Upper lobe of right lung (tissue), 1 donor: Measurements from ENCODE around the gene DMC1. TPM values are rescaled to one million over a fixed set of nuclear protein-coding genes. Genes with fewer than 3 reads are reported as not detected.

Experiments
- ATAC-seq: fragments of 200-7000 bp; cut with Tn5 transposase; one replicate; pipeline ENCODE4 v1.9.1; 2020; ENCODE audit warnings: mild to moderate bottlenecking, moderate library complexity
- DNase-seq: peaks from one replicate; pipeline ENCODE4 v3.0.0-alpha.2; 2020
- H3K27ac ChIP-seq: fragments of 200-600 bp; one replicate; pipeline ENCODE4 v1.8.0; 2022
- H3K27me3 ChIP-seq: fragments of 200-600 bp; one replicate; pipeline ENCODE4 v1.8.0; 2022; ENCODE audit warnings: mild to moderate bottlenecking
- H3K36me3 ChIP-seq: fragments of 200-600 bp; one replicate; pipeline ENCODE4 v1.8.0; 2022
- H3K4me1 ChIP-seq: fragments of 200-600 bp; one replicate; pipeline ENCODE4 v1.8.0; 2022
- H3K4me3 ChIP-seq: fragments of 200-600 bp; one replicate; pipeline ENCODE4 v1.8.0; 2022; ENCODE audit warnings: mild to moderate bottlenecking
- H3K9me3 ChIP-seq: fragments of 200-600 bp; one replicate; pipeline ENCODE4 v1.8.0; 2022
- intact Hi-C: fragments of 100-400 bp; cut with DNase I; formaldehyde crosslinking; loops from one replicate; pipeline ENCODE4 v1.11.0; 2022
- total RNA-seq: library from RNA; stranded (reverse); fragmentation: NEBNext Ultra II Directional; extraction: Animal tissue kit (Norgen Biotek cat#: 25700); gene quantifications from one replicate; pipeline ENCODE4 v1.2.1, GENCODE V29; 2021
- TF ChIP-seq, protein P1 (sequence below): fragments of 200-600 bp; IDR thresholded peaks from one replicate; pipeline ENCODE4 v1.8.0; 2022; ENCODE audit warnings: antibody characterized with exemption
- donor health status: DM: no; HTN: yes; CAD: no; lungs with severe emphysema.

DMC1 gene
- total RNA-seq, 1 donor from 2014 or later, result not detected

DNA sequence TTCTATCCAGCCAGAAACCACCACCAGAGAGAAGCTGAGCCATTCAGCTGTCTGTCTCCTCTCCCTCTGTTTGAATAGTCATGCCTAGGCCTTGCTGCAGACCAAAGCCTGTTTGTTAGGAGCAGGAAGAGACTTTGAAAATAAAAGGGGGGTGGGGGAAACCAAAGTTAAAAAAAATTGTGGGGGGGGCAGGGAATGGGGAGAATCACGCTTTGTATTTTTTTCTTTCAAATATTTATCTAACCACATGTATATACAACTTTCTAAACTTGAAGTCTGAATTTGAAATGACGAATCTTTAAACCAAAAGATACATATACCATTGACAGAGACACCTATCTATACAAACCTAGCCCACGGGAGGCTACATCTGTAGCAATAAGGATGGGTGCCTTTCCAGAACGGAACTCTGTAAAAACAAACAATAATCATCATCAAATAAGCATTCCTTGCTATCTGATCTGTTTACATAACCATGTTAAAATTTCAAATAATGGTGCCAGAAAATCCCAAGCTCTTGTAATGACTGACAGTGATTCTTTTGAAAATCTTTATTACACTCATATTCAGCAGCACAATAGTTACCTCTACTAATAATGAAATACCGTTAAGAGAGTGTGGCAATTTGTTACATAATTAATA is 78.2 kb downstream of the DMC1 start:
- H3K27ac ChIP-seq, result no peak overlapping the region
- DNase-seq (no peak), ATAC-seq (no peak)
- no peak overlapping the region for H3K4me3 ChIP-seq
- H3K36me3 ChIP-seq, result peaks cover 100% of the 10 kb centered on the region
- no peaks in the 10 kb centered on the region for H3K27me3 ChIP-seq
- H3K4me1 ChIP-seq, result peaks cover 10% of the 10 kb centered on the region
- intact Hi-C loops, result no loop called here
- TF ChIP-seq, protein P1, sequence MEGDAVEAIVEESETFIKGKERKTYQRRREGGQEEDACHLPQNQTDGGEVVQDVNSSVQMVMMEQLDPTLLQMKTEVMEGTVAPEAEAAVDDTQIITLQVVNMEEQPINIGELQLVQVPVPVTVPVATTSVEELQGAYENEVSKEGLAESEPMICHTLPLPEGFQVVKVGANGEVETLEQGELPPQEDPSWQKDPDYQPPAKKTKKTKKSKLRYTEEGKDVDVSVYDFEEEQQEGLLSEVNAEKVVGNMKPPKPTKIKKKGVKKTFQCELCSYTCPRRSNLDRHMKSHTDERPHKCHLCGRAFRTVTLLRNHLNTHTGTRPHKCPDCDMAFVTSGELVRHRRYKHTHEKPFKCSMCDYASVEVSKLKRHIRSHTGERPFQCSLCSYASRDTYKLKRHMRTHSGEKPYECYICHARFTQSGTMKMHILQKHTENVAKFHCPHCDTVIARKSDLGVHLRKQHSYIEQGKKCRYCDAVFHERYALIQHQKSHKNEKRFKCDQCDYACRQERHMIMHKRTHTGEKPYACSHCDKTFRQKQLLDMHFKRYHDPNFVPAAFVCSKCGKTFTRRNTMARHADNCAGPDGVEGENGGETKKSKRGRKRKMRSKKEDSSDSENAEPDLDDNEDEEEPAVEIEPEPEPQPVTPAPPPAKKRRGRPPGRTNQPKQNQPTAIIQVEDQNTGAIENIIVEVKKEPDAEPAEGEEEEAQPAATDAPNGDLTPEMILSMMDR, result no peak
- H3K9me3 ChIP-seq, result no peaks in the 10 kb centered on the region

GRCh38 chr22:38490915-38491314 is 79.1 kb downstream of the DMC1 start:
- Histone ChIP-seq H3K27ac (no peak overlapping the region), H3K36me3 (peaks cover 100% of the 10 kb centered on the region), H3K27me3 (no peaks in the 10 kb centered on the region), H3K4me3 (no peak overlapping the region), H3K4me1 (peaks cover 10% of the 10 kb centered on the region), H3K9me3 (no peaks in the 10 kb centered on the region)
- intact Hi-C loops, result no loop called here
- DNase-seq, result no peak
- TF ChIP-seq, protein P1, result no peak
- peak; percentile 74 for ATAC-seq

DNA sequence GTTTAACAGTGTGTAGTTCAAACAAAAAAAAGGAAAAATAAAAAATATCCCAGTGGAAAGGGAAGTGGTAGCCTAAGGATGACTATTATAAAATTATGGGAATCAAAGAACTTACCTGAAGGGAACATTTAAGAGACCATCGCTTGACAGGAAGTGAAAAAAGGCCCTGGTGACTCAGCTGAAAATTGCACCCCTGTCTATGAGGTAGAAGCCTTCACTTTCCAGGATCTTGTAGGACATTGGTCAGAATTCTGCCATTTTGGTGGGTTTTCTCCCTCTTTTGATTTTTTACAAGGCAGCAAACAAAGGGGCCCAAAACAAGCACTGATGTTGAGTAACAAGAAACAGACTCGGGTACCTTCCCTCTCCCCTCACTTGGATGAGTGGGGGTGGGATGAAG is 79.5 kb downstream of the DMC1 start:
- Histone ChIP-seq H3K9me3 (no peaks in the 10 kb centered on the region), H3K27me3 (no peaks in the 10 kb centered on the region), H3K4me3 (no peak overlapping the region), H3K27ac (no peak overlapping the region), H3K4me1 (peaks cover 10% of the 10 kb centered on the region), H3K36me3 (peaks cover 100% of the 10 kb centered on the region)
- no peak for ATAC-seq
- intact Hi-C loops, result no loop called here
- no peak for DNase-seq
- TF ChIP-seq, protein P1, result no peak

DNA sequence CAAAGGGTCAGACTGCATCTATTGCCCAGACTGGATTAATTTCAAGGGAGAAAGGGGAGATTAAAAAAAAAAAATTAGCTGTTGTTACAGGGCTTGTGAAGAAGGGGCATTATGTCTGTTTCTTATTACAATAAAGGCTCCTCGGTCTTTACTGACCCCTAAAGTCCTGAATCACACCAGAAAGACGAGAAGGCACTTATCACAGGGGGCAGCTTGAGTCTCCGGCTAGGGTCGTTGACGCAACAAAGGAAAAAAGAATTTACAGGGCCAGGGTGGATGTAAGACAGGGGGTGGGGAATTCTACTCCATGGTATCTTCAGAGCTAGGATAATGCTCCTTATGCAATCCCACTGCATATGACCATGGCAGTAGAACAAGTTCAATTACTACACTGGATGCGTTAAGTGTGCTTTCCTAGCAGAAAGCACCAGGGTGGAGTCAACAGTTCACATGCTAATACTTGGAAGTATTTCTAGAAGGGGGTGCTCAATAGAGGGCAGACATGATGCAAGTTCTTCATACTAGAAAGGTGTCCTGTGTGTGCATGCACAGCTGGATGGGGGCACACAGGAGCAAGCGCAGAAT is 80.3 kb downstream of the DMC1 start:
- peaks cover 100% of the 10 kb centered on the region for H3K36me3 ChIP-seq
- no peak overlapping the region for H3K27ac ChIP-seq
- peaks cover 10% of the 10 kb centered on the region for H3K4me1 ChIP-seq
- no peak for DNase-seq
- TF ChIP-seq, protein P1, result no peak
- ATAC-seq, result peak; percentile 24
- H3K27me3 ChIP-seq, result no peaks in the 10 kb centered on the region
- H3K4me3 ChIP-seq, result no peak overlapping the region
- no peaks in the 10 kb centered on the region for H3K9me3 ChIP-seq
- intact Hi-C loops, result no loop called here

GRCh38 chr22:38489142-38489541 is 80.8 kb downstream of the DMC1 start:
- TF ChIP-seq, protein P1, result no peak
- Histone ChIP-seq H3K4me1 (peaks cover 10% of the 10 kb centered on the region), H3K4me3 (no peak overlapping the region), H3K36me3 (peaks cover 100% of the 10 kb centered on the region), H3K27ac (no peak overlapping the region), H3K9me3 (no peaks in the 10 kb centered on the region), H3K27me3 (no peaks in the 10 kb centered on the region)
- intact Hi-C loops, result no loop called here
- DNase-seq, result no peak
- ATAC-seq, result no peak
